ENCODE data around the gene PCDH9.

Gene PCDH9

GRCh38 chr13:66482836-66483235, 747.3 kb downstream of the PCDH9 start:
- no peak for TF ChIP-seq TAF1 (IDR thresholded peaks at IDR 0.05; ENCODE audit: borderline replicate concordance, low read depth, low read length)
- DNase-seq (ENCODE audit: insufficient read length): no peak
- no peak for FAIRE-seq

DNA sequence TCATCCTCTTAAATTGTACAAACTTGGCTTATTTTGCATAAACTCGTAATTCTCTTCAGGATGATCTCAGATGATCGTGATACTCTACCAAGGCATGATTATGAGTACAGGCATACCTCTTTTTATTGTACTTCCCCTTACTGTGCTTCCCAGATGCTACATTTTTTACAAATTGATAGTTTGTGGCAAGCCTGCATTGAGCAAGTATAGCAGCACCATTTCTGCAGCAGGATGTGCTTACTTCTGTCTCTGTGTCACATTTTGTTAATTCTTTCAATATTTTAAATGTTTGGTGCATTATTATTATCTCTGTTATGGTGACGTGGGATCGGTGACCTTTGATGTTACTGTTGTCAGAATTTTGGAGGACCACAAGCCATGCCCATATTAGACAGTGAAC, 752.3 kb downstream of the PCDH9 start:
- DNase-seq (ENCODE audit: insufficient read length) (no peak), FAIRE-seq (no peak)
- TF ChIP-seq TAF1 (IDR thresholded peaks at IDR 0.05; ENCODE audit: borderline replicate concordance, low read depth, low read length) (no peak), POLR2A (IDR thresholded peaks at IDR 0.05; ENCODE audit: low read depth, low read length) (no peak), POLR2AphosphoS5 (IDR thresholded peaks at IDR 0.05; ENCODE audit: low read depth, low read length) (no peak)

GRCh38 chr13:66475061-66475460, 755.1 kb downstream of the PCDH9 start:
- TF ChIP-seq POLR2AphosphoS5 (IDR thresholded peaks at IDR 0.05; ENCODE audit: low read depth, low read length) (no peak), TAF1 (IDR thresholded peaks at IDR 0.05; ENCODE audit: borderline replicate concordance, low read depth, low read length) (no peak), POLR2A (IDR thresholded peaks at IDR 0.05; ENCODE audit: low read depth, low read length) (no peak)
- DNase-seq (ENCODE audit: insufficient read length) (no peak), FAIRE-seq (no peak)

DNA sequence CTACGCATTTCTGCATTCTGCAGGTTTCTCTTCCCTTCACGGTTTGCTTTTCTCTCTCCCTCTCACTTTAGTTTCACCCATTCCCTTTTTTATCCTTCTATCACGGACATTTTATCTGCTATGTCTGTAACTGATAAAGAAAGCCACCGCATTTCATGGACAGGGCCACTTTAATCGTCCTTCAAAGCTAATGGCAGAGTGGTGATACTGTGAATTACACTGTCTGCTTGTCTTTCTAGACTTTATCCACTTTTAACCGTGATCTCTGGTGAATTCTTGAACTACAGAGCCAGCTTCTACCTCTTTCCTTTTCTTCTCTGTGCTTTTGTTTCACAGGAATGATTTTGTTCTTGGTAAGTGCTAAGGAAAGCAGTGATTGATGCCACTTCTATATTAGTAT, 760.4 kb downstream of the PCDH9 start:
- TF ChIP-seq POLR2AphosphoS5 (IDR thresholded peaks at IDR 0.05; ENCODE audit: low read depth, low read length) (no peak), TAF1 (IDR thresholded peaks at IDR 0.05; ENCODE audit: borderline replicate concordance, low read depth, low read length) (no peak), POLR2A (IDR thresholded peaks at IDR 0.05; ENCODE audit: low read depth, low read length) (no peak)
- FAIRE-seq: no peak
- DNase-seq (ENCODE audit: insufficient read length): no peak

- FAIRE-seq (no peak), DNase-seq (ENCODE audit: insufficient read length) (no peak)
- TF ChIP-seq POLR2A (IDR thresholded peaks at IDR 0.05; ENCODE audit: low read depth, low read length) (no peak), POLR2AphosphoS5 (IDR thresholded peaks at IDR 0.05; ENCODE audit: low read depth, low read length) (no peak), TAF1 (IDR thresholded peaks at IDR 0.05; ENCODE audit: borderline replicate concordance, low read depth, low read length) (no peak)
Measured at GRCh38 chr13:66468656-66469055, 761.5 kb downstream of the PCDH9 start.

DNA sequence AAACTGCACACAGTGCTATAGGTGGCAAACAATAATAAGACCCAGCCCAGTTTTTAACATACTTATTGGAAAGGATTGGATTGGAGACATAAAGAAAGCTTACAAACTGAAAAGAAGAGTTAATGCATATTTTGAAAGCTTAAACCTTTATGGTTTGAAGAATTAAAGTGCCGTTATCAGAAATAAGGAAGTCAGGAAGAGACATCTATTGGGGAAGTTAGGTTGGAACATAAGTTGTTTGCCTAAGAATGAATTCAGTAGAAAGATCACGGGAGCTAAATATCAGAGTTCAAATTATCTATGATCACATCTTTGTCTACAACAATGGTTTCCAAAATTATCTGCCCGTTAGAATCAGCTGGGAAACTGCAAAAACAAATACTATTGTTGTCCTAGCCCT, 767.9 kb downstream of the PCDH9 start:
- DNase-seq (ENCODE audit: insufficient read length) (no peak), FAIRE-seq (no peak)

GRCh38 chr13:66461021-66461420, 769.1 kb downstream of the PCDH9 start:
- no peak for DNase-seq (ENCODE audit: insufficient read length)
- TF ChIP-seq POLR2A (IDR thresholded peaks at IDR 0.05; ENCODE audit: low read depth, low read length) (no peak), TAF1 (IDR thresholded peaks at IDR 0.05; ENCODE audit: borderline replicate concordance, low read depth, low read length) (no peak), POLR2AphosphoS5 (IDR thresholded peaks at IDR 0.05; ENCODE audit: low read depth, low read length) (no peak)
- no peak for FAIRE-seq

More for the DNA sequence above, 767.9 kb downstream of the PCDH9 start:
- TF ChIP-seq POLR2A (IDR thresholded peaks at IDR 0.05; ENCODE audit: low read depth, low read length): no peak
- TF ChIP-seq TAF1 (IDR thresholded peaks at IDR 0.05; ENCODE audit: borderline replicate concordance, low read depth, low read length): no peak
- TF ChIP-seq POLR2AphosphoS5 (IDR thresholded peaks at IDR 0.05; ENCODE audit: low read depth, low read length): no peak

- TF ChIP-seq TAF1 (IDR thresholded peaks at IDR 0.05; ENCODE audit: borderline replicate concordance, low read depth, low read length): no peak
- DNase-seq (ENCODE audit: insufficient read length) (no peak), FAIRE-seq (no peak)
Measured at GRCh38 chr13:66459634-66460033, 770.5 kb downstream of the PCDH9 start.

- no peak for FAIRE-seq
- TF ChIP-seq TAF1 (IDR thresholded peaks at IDR 0.05; ENCODE audit: borderline replicate concordance, low read depth, low read length): no peak
- no peak for TF ChIP-seq POLR2A (IDR thresholded peaks at IDR 0.05; ENCODE audit: low read depth, low read length)
- no peak for TF ChIP-seq POLR2AphosphoS5 (IDR thresholded peaks at IDR 0.05; ENCODE audit: low read depth, low read length)
- no peak for DNase-seq (ENCODE audit: insufficient read length)
Measured at GRCh38 chr13:66459143-66459542, 771.0 kb downstream of the PCDH9 start.

DNA sequence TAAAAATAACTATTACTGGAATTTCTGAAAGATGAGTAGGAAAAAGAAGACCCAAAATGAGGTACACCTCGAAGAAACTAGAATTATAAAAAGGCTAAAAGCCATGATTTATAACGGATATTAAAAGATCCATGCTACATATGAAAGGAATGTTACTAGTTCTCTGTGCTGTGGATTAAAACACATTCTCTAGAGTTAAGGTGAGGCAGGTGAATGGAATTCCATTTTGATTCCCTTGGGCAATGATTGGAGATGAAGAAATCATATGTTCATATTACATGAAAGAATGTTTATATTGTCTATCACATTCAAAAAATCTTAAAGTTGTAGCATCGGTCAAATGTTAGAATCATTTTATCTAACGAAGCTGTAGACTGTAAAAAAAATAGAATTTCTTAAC, 783.7 kb downstream of the PCDH9 start:
- FAIRE-seq (no peak), DNase-seq (ENCODE audit: insufficient read length) (no peak)
- no peak for TF ChIP-seq POLR2AphosphoS5 (IDR thresholded peaks at IDR 0.05; ENCODE audit: low read depth, low read length)
- TF ChIP-seq TAF1 (IDR thresholded peaks at IDR 0.05; ENCODE audit: borderline replicate concordance, low read depth, low read length): no peak
- no peak for TF ChIP-seq POLR2A (IDR thresholded peaks at IDR 0.05; ENCODE audit: low read depth, low read length)

- no peak for TF ChIP-seq TAF1 (IDR thresholded peaks at IDR 0.05; ENCODE audit: borderline replicate concordance, low read depth, low read length)
- TF ChIP-seq POLR2A (IDR thresholded peaks at IDR 0.05; ENCODE audit: low read depth, low read length): no peak
- TF ChIP-seq POLR2AphosphoS5 (IDR thresholded peaks at IDR 0.05; ENCODE audit: low read depth, low read length): no peak
- DNase-seq (ENCODE audit: insufficient read length) (no peak), FAIRE-seq (no peak)
Measured at GRCh38 chr13:66443926-66444325, 786.2 kb downstream of the PCDH9 start.

DNA sequence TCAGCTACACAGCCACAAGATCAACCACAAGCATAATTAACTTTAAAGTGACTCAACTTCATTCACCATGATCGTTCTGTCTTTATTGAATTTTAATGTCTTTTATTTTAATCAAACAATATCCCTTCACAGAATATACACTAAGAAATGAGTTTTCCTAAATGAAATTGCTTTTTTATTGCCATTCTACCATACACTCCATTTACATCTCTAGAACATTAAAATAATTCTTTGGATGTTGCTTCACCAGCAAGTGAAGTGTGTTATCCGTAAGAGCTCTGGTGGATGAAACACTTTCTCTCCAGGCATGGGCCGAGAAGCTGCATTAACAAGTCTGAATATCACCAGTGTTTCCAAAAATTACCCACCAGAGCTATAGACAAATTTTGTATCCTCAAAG, 789.2 kb downstream of the PCDH9 start:
- TF ChIP-seq TAF1 (IDR thresholded peaks at IDR 0.05; ENCODE audit: borderline replicate concordance, low read depth, low read length) (no peak), POLR2A (IDR thresholded peaks at IDR 0.05; ENCODE audit: low read depth, low read length) (no peak), POLR2AphosphoS5 (IDR thresholded peaks at IDR 0.05; ENCODE audit: low read depth, low read length) (no peak)
- DNase-seq (ENCODE audit: insufficient read length) (no peak), FAIRE-seq (no peak)

DNA sequence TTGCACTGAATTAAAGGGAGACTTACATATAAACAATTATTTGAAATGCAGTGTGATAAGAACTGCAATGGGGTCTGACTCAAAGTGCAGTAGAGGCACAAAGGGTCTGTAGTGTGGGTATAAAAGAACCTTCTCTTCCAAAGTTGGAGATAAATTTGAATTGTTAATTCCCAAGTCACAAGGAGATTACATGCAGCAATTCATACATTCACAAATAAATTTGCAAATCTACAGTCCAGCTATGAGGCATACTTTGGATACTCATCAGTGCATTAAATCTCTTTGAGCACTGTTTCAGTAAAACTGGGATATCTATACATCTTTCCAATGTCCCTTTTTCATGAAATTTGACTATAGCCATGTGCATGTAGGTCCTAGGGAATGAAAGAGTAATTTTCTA, 799.4 kb downstream of the PCDH9 start:
- TF ChIP-seq TAF1 (IDR thresholded peaks at IDR 0.05; ENCODE audit: borderline replicate concordance, low read depth, low read length): no peak
- no peak for TF ChIP-seq POLR2A (IDR thresholded peaks at IDR 0.05; ENCODE audit: low read depth, low read length)
- no peak for TF ChIP-seq POLR2AphosphoS5 (IDR thresholded peaks at IDR 0.05; ENCODE audit: low read depth, low read length)
- DNase-seq (ENCODE audit: insufficient read length) (no peak), FAIRE-seq (no peak)
